LNCAP (cell line): ENCODE results near the gene CALCOCO1.

Experiments
- CTCF ChIP-seq: fragments of 450-650 bp; IDR thresholded peaks from 2 replicates; pipeline ENCODE4 v1.5.1; 2017; ENCODE audit warnings: mild to moderate bottlenecking

Gene CALCOCO1

GRCh38 chr12:53726341-53726740, 911 bp downstream of the CALCOCO1 start:
- no peak for TF ChIP-seq CTCF

GRCh38 chr12:53725824-53726223, 1.4 kb downstream of the CALCOCO1 start:
- TF ChIP-seq CTCF = no peak

GRCh38 chr12:53722450-53723041, 4.7 kb downstream of the CALCOCO1 start:
- TF ChIP-seq CTCF = no peak

DNA sequence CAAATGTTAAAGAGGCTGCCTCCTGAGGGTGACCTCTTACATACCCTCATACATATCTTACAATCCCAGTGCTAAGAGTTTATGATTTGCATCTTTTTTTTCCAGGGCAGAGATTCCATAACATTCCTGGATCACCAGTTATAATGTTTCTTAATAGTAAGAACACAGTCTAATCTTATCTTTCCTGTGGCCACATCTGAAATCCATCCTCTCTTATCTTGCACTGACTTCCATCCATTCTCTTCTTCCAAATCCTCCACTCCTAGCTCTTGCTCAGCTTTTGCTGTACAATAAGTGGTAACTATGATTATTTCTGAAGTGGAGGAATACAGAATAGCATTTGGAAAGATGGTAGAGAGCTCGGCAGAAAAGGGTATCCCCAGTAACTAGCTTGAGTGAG, 6.3 kb downstream of the CALCOCO1 start:
- no peak for TF ChIP-seq CTCF

GRCh38 chr12:53719649-53720048, 7.6 kb downstream of the CALCOCO1 start:
- TF ChIP-seq CTCF = no peak

- no peak for TF ChIP-seq CTCF
Observed at GRCh38 chr12:53717319-53717718, 9.9 kb downstream of the CALCOCO1 start.

GRCh38 chr12:53714004-53714403, 13.2 kb downstream of the CALCOCO1 start:
- no peak for TF ChIP-seq CTCF

DNA sequence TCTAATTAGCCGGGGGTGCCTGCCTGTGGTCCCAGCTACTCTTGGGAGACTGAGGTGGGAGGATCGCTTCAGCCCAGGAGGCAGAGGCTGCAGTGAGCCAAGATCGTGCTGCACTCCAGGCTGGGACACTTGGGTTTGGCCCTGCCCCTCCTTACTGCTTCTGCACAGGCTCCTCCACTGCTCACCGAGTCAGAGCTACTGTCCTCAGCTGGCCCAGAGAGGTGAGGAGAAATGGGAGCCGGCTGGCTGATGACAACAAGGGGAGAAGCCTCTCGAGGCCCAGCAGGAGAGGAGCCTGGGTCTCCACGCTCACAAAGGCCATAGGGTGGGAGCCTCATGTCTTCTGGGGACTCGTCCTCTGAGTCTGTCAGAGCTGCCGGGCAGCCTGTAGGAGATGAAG, 13.7 kb downstream of the CALCOCO1 start:
- TF ChIP-seq CTCF = no peak
